GM15510 (cell line): ENCODE data around the gene DRD3.
A peak's percentile ranks its signal among the peaks of the same experiment; 100 is the strongest.

ENCODE experiments used
- POLR2A ChIP-seq: IDR thresholded peaks from 3 replicates; pipeline ENCODE4 v1.6.1; 2011; ENCODE audit warnings: borderline replicate concordance; ENCODE audit not compliant: insufficient read length; ENCODE audit errors: extremely low read depth

Gene DRD3

DNA sequence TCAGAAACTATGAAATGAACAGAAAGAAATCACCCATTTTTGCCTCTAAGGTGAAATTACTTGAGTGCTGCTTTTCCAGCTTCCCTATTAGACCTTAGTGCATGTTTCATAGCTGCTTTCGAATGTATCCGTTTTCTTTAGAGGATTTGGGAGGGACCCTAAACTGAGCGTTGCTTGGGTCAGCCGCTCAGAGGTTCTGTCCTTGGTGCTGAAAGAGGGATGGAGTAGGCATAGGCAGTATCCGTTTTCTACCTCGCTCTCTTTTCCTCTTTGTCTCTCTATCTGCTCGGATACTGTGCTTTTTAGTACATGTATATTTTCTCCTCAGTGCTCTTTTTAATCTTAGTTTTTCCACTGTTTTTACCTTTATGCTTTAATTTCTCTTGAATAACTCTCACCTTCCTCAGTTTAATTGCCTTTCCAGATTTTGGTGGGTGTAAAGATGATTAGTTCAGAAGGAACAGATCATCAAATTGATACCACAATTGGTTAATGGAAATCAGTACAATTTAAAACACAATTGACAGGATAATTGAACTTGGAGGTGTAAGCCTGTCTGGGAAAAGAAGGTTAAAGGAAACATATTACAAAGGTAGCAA lies at the start of gene DRD3:
Gene DRD3 (minus strand): TSS at position 283 of the 599 bp plus-strand sequence. CDS start 7,060 bp downstream, outside the sequence.
- TF ChIP-seq POLR2A = no peak

DNA sequence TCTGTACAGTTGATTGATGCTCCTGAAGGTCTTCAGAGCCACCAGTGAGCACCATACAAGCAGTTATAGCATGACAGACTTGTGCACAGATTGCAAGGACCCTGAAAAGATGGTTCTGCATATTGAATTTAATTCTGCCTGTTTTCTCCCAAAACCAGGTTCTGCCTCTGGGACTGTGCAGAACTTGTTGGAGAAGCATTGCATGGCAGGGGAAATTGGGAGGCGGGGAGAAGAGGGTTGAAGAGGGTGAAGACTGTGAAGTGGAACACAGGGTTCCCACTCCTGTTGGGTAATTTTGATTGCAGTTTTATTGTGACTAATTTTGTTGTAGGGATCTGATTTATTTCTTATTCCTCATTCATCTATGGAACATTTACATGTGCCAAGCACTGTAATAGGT lies 48.2 kb upstream of the DRD3 start:
- TF ChIP-seq POLR2A = no peak

DNA sequence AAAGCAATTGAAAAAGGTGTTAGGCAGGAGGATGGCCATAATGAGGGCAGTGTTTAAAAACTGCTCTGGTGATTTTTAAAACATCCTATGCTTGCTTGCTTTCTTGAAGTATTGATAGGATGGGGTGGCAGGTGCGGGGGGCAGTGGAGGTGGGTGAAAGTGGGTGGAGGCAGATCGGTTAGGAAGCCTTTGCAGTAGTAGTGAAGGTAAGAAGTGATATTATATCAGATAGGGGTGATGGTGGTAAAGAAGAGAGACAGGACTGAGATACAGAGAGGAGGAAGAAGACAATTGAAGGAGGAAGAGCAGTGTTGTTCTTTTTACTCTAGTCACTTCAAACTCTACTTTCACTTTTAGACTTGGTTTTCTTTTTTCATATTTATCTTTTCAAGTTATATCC lies 47.5 kb upstream of the DRD3 start:
- TF ChIP-seq POLR2A = no peak

DNA sequence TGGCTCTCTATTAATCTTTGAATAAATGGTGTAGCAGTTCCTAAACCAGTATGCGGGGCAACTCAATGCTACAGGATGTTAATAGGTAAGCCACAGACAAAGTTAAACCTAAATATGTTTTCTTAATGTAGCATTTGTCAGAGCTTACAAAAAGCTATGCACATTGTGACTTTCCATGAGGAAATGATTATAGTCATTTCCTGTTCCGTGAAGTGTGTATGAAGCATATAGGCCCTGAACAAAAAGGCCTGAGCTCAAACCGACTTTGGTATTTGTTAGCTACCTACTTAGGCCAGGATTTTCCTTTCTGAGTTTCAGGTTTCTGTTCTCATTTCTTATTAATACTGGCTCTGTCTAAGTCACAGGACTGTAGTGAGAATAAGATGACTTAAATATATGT lies 44.3 kb upstream of the DRD3 start:
- TF ChIP-seq POLR2A = no peak

DNA sequence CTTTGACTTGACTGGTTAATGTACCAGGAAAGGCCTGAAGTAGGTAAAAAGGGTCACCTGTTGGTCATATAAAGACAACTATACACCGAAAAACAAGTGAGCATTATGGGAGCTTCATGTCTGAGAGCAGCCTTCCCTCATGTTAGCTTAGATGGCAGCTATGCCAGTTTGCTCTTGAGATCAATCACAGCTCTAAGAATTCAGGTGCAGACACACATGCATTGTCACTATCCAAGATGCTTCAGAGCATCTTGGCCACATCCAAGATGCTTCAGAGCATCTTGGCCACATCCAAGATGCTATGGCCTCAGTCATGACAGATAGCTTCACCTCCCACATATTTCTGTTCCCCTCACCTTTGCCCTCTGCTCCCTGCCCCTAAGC lies 43.0 kb upstream of the DRD3 start:
- TF ChIP-seq POLR2A = no peak

DNA sequence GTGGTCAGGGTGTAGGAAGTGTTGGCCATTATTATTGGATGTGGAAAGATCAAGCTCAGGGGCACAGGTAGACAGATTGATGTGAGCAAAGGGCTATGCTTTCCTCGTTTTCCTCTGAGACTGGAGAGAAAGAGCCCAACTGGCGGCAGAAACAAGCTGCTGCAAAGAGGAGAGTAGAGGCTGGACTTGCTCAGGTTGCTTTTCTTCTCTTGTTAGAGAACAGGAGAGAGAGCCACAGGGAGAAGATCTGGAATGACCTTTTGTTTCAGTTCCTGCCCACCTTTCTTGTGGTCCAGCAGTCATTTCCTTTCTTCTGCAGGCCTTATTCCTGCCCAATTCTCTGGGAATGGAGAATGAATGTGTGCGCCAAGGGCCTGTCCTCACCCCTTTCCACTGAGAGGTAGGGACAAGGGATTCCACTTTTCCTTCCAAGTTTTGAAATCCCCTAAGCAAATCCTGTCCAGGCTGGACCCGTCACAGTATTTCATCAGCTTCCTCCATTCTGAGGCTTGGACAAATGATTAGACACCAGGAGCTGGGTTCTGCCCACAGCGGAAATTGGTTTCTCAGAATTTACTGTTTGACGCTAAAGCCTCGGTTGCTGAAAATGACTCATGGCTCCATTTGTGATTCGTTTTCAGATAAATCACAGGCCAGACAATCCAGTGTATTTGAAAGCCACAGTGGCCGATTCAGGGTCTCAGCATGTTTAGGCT lies 42.5 kb upstream of the DRD3 start:
- no peak for TF ChIP-seq POLR2A

DNA sequence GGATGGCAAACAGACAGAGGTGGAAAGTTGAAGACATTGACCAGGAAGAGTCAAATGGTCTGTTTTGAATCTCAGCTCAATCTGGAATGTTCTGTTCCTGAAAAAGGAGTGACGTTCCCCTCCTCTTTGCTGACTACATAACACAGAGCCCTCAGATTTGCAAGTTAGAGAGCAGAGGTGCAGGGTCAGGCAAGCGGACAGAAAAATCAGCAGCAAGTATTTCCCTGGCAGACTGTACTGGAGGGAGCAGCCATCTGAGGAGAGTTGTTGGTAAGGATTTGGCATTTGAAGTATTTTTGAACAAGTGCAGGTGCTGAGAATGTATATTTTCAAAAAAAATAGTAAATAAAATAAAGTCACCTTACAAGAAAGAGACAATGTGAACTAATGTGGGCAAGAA lies 40.9 kb upstream of the DRD3 start:
- TF ChIP-seq POLR2A = no peak

DNA sequence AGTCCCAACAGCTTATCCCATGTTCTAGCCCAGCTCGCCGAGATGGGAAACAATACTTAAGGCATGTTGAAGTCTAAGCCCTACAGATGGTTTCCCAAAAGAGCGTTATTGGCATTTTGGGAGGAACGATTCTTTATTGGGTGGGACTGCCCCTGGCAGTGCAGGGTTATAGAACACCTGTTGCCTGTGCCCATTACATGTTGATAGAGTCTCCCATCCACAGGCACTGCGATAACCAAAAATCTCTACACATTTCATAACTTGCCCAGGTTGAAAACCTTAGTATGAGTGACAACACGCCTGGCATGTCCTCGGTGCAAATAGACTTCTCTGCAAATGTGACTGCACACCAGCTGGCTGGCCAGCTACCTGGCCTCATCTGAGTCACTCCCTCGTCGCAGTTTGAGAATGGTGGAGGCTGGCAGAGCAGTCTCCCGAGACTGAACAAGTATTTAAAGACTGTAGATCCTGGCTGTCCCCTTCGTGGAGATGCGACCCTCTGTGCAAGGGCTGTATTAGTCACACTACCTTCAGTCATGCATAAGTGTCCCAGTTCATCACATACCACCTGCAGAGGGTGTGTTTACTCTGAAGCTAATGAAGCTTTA lies 39.8 kb upstream of the DRD3 start:
- no peak for TF ChIP-seq POLR2A

DNA sequence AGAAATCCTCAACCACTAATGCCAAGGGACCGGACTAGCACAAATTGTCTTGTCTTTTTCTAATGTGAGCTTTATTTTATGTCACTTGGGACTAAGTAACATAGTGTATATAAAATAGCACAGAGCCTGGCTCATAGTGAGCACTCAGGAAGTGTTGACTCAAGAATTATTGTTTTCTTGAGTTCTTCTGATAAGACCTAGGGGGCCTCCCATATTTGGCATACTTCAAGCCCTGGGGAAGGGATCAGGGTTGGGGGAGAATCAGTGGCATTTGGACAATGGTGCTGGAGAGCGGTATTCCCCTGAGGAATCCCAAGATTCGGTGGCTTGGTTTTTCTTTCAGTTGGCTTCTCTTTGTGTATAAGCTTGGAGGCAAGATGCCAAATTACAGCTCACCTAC lies 39.2 kb upstream of the DRD3 start:
- TF ChIP-seq POLR2A = no peak

DNA sequence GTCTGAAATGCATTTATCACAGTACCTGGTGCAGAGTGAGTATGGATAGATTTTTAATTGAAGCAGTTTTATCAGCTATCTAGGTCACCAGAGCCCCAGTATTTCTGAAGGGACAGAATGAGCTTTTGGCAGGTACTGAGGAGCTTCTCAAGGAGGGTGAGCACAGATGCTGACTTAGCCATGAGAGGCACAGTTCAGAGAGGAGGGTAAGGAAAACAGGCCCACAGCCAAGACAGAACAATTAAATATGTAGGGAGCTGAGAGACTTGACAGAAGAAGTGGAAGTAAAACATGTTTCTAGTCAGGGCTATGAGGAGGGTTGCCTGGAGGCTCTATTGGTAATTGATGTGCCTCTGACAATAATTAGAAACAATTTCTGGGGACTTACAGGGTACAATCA lies 38.4 kb upstream of the DRD3 start:
- TF ChIP-seq POLR2A = no peak

DNA sequence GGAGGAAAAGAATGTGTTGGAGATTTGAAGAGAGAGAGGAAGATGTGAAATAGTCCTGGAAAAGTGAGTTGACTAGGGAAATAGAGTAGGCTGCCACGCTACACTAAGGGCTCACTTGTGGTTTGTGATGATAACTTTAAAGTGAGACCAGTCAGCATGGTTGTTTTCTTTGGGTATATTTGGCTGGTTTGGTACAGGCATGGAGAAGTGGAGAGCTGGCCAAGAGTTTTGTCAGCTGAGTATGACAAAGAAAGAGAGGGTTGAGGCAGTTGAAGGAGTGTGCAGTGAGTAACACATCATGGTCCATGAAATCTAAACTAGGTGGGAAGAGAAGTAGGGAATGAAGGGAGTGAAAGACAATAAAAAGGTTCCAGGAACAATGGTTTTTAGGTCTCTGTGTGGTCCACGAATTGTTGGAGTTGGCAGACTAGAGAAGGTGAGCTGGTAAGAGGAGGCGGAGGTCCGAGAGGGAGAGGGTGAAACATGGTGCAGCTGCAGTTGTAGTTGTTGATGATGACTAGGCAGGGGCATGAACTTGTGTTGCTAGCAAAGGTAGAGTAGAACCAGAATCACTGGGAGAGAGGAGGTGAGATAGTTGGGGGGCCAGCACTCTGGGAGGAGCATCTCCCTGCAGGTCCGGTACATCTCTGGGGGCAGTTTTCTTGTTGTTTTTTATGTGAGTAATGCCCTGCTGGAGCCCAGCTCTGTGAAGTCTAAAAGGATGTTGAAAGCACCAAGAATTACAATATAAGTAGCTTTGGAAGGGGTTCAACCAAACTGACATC lies 37.5 kb upstream of the DRD3 start:
- TF ChIP-seq POLR2A = no peak

DNA sequence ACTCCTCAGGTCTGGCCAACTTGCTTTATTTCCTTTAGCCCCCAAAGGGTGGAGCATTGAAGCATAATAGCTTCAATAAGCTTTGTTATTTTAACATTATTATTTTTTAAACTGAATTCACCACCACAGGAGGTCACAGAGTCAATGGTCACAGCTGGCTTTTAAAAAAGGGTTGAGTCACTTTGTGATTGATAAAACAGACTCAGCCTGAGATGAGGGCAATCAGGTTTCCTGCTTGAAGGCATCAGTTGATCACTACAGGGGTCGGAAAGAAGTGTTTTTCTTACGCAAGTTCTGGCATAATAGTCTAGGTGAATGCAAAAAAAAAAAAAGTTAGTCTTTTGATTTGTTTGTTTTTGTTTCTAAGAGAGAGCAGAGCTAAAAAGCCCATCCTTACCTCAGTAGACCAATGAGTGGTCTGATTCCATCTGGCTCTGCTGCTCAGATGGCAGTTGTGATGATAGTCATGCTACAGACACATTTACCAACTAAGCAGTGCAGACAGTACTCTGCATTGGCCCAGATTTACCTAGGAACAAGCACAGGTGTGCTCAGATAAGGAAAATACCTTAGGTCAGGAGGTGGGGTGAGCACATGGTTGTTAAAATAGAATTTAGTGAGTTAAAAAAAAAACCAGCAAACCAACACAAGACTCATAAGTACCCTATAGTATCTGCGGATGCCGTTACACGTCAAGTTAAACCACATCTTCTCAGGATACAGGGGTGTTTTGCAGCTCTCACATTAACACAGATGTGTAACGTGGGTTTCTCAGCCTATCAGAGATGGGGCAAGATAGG lies 35.9 kb upstream of the DRD3 start:
- no peak for TF ChIP-seq POLR2A

DNA sequence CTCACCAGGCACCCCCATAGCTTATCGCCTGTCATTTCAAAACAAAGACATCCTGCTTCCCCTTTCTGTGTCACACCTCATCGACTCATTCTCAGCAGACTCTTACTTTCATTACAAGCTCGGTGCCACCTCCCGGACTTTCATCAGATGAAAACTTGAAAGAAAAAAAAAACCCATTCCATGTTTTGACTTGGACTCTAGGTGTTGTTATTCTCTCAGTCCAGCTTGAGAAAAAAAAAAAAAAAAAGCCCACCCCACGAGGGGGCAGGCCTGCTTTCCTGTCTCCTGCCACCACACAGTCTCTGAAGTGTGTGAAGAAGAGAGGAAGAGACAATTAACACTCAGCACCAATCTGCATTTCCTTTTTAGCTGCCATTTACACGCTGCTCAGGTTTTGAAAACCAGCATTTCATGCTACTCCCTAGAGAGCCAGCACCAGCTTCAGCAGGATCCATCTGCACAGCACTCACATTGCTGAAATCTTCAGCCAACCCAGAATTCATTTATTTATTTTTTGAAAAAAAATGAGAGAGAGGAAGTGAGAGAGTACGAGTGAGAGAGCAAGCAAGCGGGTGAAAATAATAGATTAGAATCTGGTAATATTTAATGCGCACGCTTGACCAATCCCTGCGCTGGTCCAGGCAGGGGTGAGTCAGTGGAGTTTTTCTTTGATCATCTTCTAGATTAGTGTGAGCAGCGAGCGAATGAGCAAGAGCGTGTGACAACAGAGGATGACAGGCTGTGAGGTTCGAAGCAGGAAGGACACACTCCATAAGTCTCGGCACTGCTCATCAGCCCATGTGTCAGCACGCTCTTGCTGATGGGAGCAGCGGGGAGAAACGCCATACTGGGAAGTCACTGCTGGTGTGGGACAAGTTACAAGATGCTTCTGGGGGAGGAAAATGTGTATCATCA lies 35.0 kb upstream of the DRD3 start:
- peak; percentile 29 for TF ChIP-seq POLR2A

DNA sequence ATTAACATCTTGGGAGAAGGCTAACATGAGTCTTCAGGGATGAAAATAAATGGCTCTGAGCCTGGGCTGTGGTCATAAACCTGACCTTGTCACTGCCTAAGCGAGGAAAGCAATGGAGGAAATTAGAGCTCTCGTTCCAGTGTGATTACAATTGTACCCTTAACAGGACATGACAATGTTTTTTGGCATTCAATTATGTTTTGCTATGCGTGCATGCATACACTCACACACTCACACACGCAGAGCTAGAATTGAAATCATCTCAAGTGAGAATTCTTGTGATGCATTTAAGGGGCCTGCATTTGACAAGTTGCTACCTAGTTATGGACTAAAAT lies 34.4 kb upstream of the DRD3 start:
- no peak for TF ChIP-seq POLR2A

DNA sequence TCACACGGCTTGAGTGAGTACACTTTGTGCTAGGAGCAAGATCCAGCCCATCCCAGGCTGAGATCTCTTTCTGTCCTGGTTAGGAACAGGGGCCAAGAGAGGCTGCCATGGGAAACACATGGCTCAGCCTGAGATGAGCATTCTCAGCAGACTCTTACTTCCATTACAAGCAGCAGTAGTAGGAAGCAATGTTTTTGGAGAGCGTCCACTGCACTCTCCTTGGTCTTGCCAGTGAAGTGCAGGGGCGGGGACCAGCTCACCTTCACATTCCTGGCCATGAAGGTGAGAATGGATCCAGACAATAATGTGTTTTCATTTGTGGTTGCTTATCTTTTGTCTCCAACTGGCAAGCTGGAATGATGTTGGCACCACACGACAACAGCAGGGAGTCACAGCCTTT lies 33.8 kb upstream of the DRD3 start:
- TF ChIP-seq POLR2A = no peak

DNA sequence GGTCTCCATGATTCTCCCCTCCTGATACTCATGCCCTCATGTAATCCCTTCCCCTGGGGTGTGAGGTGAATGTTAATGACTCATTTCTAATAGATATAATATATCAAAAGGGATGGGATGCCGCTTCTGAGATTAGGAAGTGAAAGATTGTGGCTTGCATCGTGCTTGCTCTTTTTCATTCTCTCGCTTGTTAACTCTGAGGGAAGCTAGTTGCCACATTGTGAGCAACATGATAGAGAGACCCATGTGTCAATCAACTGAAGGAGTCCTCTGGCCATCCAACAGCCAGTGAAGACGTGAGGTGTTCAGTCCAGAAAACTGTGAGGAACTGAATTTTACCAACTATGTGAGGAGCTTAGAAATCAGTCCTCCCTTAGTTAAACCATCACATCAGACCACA lies 28.9 kb upstream of the DRD3 start:
- TF ChIP-seq POLR2A = no peak
